GM19099 (cell line): Measurements from ENCODE around the gene GPC4.

Source experiments
- POLR2A ChIP-seq: IDR thresholded peaks from 3 replicates; pipeline ENCODE4 v1.6.1; 2011; ENCODE audit warnings: low read depth; ENCODE audit not compliant: insufficient read length; ENCODE audit errors: extremely low read depth

GPC4 gene

DNA sequence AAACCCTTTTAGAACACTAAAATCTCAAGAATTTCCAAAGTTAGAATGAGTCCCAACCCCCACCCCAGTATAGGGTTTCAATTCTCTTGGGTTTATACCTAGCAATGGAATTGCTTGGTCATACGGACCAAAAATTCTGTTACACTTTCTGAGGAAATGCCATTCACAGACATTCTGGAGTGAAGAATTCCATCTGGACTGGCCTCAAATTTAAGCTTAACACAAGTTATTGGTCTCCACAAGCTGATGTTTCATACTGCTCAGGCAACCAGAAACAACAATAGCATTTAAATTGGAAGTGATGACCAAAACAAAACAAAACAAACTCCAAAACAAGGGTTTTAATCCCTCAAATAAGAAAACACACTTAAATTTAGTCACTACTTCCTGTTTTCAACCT lies 51.1 kb downstream of the GPC4 start:
- no peak for TF ChIP-seq POLR2A

DNA sequence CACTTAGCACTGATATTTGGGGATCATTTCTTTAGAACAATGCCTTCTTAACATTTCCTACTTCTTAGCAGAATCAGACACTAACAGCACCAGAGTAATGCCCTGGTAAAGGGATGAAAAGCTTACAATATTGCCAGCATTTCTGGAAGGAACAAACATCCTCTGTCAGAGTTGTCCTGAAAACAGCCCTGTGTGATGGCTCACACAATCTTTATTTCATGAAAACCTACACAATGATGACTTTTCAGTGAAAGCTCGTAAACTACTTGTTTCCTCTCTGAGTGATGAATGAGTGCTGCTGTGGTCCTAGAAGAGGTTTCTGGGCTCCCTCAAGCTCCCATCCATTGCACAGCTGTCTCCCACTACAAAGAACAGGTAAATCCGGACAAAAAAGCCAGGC lies 52.8 kb downstream of the GPC4 start:
- TF ChIP-seq POLR2A: no peak

DNA sequence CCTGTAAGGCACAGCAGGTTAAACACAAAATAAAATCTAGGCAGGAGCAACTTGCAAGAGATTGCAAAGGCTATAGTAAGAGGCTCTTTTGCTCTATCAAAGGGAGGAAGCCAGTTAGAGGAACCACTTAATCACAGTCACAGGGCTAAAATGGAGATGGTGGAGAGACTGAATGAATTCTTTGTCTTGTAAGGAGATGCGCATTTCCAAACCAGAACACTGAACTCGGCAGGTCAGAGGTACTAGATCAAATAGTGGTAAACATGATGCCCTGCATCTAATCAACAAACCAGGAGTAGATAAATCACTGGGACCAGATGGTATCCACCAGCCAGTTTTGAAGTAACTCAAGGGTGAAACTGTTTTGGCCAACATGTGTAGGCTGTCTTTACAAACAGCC lies 55.8 kb downstream of the GPC4 start:
- no peak for TF ChIP-seq POLR2A

DNA sequence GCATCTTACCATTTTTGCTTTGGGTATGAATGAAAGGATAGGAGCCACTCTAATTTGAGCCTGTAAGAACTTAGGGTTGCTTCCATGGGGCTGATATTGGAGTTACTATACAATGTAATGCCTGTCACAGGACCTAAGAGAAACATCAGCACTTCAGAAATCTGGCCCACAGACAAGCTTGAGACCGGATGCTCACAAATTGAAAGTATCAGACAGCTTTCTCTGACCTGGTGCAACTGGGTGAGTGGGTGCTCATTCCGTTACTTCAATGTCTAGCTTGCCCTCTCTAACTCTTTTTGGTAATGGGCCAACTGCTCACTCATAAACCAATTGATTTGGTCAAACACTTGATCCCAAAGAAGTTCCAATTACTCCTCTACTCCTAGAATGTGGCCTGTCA lies 62.1 kb downstream of the GPC4 start:
- no peak for TF ChIP-seq POLR2A

DNA sequence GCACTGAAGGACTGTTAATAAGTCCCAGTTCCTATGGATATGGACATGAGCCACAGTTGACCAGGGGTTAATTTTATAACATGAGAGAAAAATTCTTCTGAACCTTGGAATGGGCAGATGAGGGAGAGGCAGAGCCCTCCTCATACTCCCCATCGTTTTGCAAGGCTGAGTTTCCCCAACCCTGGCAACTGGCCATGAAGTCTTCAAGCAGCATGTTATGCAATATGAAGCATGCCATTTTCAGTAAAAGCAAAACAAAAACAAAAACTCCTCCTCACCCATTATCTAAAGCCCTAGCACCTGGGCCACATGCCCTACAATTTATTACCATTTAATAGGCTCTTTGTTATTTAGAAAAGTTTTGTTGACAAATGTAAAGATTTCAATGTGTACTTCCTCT lies 64.5 kb downstream of the GPC4 start:
- no peak for TF ChIP-seq POLR2A

GRCh38 chrX:133346026-133346425 lies 69.3 kb downstream of the GPC4 start:
- no peak for TF ChIP-seq POLR2A

DNA sequence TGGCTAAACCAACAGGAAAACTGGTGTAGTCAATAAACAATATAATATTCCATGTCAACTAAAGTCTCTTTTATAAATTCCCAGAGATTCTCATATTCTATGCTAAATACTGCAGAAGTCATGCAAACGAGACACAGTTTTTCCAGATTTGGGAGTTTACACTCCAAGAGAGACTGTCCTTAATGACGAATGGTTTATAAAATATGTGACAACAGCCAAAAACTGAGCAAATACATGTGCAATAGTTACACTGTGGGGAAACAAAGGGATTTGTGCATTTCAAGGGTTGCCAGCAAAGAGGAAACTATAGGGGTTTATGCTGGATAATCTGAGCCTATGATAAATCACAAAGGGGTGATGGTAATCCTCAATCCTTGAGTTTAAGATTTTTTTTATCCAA lies 75.7 kb downstream of the GPC4 start:
- TF ChIP-seq POLR2A: no peak

- TF ChIP-seq POLR2A: no peak
These were observed 78.0 kb downstream of the GPC4 start for GRCh38 chrX:133337250-133337649.

DNA sequence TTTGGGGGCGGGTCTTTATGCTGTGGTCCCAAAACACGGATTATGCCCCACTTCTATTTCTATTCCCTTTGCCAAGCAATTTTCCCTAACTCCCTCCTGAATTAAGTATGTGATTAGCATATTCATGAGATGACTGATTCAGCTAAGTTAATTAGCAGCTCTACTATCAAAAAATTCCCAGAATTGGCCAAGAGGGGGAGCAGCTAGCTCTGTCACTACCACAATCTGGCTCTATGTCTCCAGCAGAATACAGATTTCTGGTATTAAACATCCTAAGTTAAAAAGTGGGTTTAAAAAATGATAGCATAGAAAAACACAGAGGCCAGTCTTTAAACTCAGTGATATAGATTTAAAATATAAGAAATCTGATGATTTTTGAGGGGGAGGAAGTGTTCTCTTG lies 80.3 kb downstream of the GPC4 start:
- TF ChIP-seq POLR2A: no peak

GRCh38 chrX:133333154-133333750 lies 82.0 kb downstream of the GPC4 start:
- no peak for TF ChIP-seq POLR2A

DNA sequence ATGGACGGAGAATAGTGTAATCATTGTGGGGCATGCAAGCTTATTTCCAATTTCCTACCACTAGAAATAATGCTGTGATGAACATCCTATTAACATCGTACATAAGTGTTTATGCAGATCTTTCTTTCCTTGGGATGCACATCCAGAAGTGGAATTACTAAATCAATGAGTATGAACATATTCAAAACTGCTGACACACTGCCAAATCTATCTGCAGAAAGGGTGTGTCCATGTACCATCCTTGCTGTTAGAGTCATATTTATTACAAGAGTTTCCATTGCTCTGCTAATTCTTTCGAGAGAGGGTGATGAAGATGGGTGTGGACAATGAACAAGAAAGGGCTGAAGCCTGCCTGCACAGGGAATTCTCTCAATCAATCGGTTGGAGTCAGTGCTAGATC lies 82.6 kb downstream of the GPC4 start:
- no peak for TF ChIP-seq POLR2A

GRCh38 chrX:133330956-133331355 lies 84.3 kb downstream of the GPC4 start:
- TF ChIP-seq POLR2A: no peak

- no peak for TF ChIP-seq POLR2A
These were observed 89.9 kb downstream of the GPC4 start for GRCh38 chrX:133325422-133325821.

DNA sequence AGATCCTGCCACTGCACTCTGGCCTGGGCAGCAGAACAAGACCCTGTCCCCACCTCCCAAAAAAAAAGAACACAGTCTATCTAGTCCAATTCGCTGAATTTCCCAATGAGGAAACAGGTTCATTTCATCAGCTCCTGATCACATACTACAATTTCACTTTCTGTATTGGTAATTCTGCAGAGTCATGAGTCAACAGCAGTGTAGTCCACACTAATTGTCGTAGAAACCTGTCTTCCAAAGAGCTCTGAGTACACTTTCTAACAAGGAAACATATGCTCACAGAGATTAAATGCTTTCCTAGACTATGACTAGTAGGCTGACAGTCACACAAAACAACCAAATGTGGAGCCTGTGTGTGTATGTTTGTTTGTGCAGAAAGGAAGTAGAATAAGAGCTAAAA lies 91.9 kb downstream of the GPC4 start:
- no peak for TF ChIP-seq POLR2A

GRCh38 chrX:133321451-133321850 lies 93.8 kb downstream of the GPC4 start:
- no peak for TF ChIP-seq POLR2A

DNA sequence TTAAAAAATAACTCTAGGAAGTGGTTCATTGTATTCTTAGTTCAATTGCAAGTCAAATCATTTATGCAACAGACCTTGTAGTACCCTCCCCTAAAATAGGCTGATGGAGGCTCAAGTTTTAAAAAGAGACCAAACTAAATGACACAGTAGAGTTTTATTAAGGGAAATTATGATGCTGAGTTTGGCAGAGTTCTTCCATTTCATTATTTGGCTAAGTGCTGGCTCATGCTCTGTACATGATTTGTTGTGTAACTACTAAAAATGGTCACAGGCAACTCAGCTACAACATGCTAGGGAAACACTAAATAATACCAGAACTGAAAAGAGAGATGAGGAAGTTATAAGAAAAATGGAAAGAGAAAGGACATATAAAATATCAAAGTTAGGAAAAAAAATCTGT lies 101.0 kb downstream of the GPC4 start:
- no peak for TF ChIP-seq POLR2A

DNA sequence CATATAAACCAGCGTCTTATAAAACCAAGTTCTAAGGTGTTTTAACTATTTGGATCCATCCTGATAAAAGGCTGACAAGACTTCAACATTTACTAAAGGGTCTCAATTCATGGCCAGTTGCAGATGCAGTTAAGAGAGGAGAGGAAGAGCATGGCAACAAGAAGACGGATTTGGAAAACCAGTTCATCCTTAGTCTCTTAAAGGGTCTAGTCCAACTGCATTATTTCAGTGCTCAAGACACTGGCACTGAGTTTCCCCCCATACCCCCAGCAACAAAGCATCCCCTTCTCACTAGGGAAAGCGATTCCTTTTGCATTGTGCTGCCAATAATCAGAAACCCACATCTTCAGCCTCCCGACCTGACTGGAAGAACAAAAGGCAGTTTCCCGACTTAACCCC lies 106.8 kb downstream of the GPC4 start:
- no peak for TF ChIP-seq POLR2A
